ENCODE measurements around the gene SLC22A23.

- TF ChIP-seq CTCF (conservative IDR thresholded peaks at IDR 0.05) (no peak), ZFX (IDR thresholded peaks at IDR 0.05) (no peak)
Observed at GRCh38 chr6:3261921-3262320, 194.9 kb downstream of the SLC22A23 start.

Measured in C4-2B (cell line).